KOPT-K1 (cell line): ENCODE data around the gene CTDP1.

Experiments used
- H3K27ac ChIP-seq: fragments of 200-600 bp; sonication (generic); 2 replicates; pipeline ENCODE4 v1.5.1; 2016; ENCODE audit warnings: antibody characterized with exemption, mild to moderate bottlenecking, low read depth, low read length; ENCODE audit not compliant: poor library complexity, severe bottlenecking
- H3K36me3 ChIP-seq: fragments of 200-600 bp; sonication (generic); 2 replicates; pipeline ENCODE4 v1.5.1; 2017; ENCODE audit warnings: antibody characterized with exemption, mild to moderate bottlenecking, low read length, moderate library complexity; ENCODE audit not compliant: insufficient read depth
- H3K9me3 ChIP-seq: fragments of 200-600 bp; sonication (generic); 2 replicates; pipeline ENCODE4 v1.5.1; 2017; ENCODE audit warnings: antibody characterized with exemption, low read length, mild to moderate bottlenecking; ENCODE audit not compliant: insufficient read depth, poor library complexity, severe bottlenecking

The CTDP1 gene

DNA sequence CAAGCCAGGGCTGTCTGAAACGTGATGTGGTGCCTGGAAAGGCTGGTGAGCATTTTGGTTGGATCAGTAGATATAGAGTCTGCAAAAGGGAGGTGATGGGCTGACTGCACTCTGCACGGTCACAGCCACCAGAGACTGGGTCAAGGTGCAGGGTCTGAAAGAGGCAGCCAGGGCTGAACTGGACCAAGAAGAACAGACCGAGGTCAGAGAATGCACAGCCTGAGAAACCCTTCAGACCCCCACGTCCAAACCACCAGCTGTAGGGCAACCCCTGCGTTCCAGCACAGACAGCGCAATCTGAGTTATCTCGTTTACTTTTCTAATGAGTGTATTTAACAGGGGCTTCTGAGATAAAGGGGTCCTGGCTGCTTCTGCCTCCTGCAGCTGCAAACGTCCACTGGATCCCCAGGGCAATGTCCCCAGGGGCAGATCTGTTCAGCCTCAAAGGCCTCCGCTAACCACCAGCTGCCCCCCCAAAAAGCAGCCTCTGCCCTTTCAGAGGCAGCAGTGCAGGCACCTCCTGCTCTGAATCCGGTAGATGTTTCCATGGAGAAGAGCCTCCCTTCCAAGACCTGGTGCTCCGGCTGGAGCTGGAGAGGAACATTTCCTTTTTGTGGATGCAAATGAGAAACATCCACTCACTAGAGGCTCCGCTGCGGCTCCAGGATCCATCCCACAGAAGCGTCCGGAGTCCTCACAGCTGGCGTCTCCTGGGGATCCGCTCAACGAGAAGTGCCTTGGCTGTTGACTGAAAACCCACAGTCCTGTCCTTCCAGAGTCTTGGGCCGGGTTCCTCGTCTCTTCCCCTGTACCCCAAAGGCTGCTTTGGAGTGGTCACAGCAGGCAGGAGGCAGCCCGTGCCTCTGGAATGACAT lies 117.2 kb downstream of the CTDP1 start:
- no peaks in the 10 kb centered on the region for H3K9me3 ChIP-seq
- H3K27ac ChIP-seq, result no peak overlapping the region
- H3K36me3 ChIP-seq, result no peaks in the 10 kb centered on the region

- Histone ChIP-seq H3K27ac (no peak within 1 kb of the TSS), H3K9me3 (no peaks in the 10 kb centered on the region), H3K36me3 (no peaks in the 10 kb centered on the region)
Observed at GRCh38 chr18:79797518-79798345, 118.1 kb downstream of the CTDP1 start, which contains the start of gene KCNG2. KCNG2 (plus strand) TSS chr18:79797938; CDS start chr18:79863668, 65,730 bp downstream.

GRCh38 chr18:79798346-79798998 lies 118.9 kb downstream of the CTDP1 start:
- Histone ChIP-seq H3K36me3 (no peaks in the 10 kb centered on the region), H3K27ac (no peak overlapping the region)

GRCh38 chr18:79798999-79799370 lies 119.4 kb downstream of the CTDP1 start:
- H3K27ac ChIP-seq, result no peak overlapping the region
- no peaks in the 10 kb centered on the region for H3K9me3 ChIP-seq

More at GRCh38 chr18:79798346-79798998, 118.9 kb downstream of the CTDP1 start:
- H3K9me3 ChIP-seq, result no peaks in the 10 kb centered on the region

GRCh38 chr18:79799619-79800370 lies 120.2 kb downstream of the CTDP1 start:
- no peaks in the 10 kb centered on the region for H3K36me3 ChIP-seq
- H3K9me3 ChIP-seq, result no peaks in the 10 kb centered on the region
- H3K27ac ChIP-seq, result no peak overlapping the region

More at GRCh38 chr18:79798999-79799370, 119.4 kb downstream of the CTDP1 start:
- H3K36me3 ChIP-seq, result no peaks in the 10 kb centered on the region

GRCh38 chr18:79800371-79801180 lies 121.0 kb downstream of the CTDP1 start:
- Histone ChIP-seq H3K27ac (no peak overlapping the region), H3K9me3 (no peaks in the 10 kb centered on the region), H3K36me3 (no peaks in the 10 kb centered on the region)

DNA sequence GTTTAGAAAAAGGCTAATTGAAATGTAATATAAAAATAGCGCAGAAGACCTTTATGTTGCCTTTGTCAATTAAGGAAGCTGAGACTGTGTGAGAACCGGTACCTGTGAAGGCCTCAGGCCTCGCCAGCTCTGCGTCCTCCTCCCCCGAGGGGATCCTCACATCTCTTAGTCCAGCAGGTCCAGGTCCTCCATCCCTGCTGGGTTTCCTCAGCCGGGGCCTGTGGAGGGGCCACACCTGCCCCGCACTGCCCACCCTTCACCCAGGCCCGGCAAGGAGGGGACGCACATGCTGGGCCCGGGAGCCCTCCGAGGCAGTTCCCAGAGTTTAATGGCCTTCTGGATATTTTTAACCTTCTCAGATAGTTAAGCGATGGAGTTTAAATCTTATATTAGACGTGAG lies 121.6 kb downstream of the CTDP1 start:
- Histone ChIP-seq H3K9me3 (no peaks in the 10 kb centered on the region), H3K27ac (no peak overlapping the region), H3K36me3 (no peaks in the 10 kb centered on the region)

DNA sequence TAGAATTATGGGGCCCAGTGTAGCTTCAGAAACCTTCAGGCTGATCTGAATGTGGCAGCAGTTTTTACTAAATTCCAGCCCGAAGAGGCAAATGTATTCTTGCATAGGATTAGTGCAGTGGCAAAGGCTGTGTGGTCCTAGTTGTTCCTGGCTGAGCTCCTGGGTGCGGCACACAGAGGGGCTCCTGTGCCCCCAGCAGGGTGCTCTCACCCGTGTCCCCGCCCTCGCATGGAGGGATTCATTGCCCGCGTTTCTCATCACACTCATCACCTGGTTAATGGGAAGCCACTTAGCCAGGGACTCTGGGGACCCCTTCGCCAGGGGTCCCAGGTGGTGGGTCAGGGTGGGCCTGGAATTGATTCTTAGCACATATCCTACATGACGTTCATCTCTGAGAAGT lies 122.0 kb downstream of the CTDP1 start:
- Histone ChIP-seq H3K36me3 (no peaks in the 10 kb centered on the region), H3K27ac (no peak overlapping the region), H3K9me3 (no peaks in the 10 kb centered on the region)

- no peaks in the 10 kb centered on the region for H3K36me3 ChIP-seq
- no peaks in the 10 kb centered on the region for H3K9me3 ChIP-seq
- H3K27ac ChIP-seq, result no peak overlapping the region
Observed at GRCh38 chr18:79802298-79802697, 122.7 kb downstream of the CTDP1 start.

DNA sequence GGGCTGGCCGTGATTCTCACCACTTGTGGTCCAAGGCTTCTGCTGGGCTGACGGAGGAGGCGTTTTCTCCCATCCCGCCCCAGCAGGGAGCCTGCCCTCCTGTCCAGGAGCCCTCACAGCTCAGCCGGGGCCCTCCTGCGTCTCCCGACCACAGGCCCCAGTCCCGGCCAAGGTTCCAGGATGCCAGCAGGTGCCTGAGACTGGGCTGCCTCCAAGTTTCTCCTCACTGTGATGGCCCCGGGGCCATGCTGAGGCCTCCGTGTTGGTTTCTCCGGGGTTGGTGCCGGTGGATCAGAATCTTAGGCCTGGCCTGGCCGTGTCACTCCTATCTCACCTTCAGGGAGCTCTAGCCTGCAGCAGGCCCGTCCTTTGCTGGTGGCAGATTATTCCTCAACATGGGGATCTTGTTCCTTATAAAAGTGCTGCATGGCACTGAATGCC lies 124.0 kb downstream of the CTDP1 start:
- H3K27ac ChIP-seq, result no peak overlapping the region
- no peaks in the 10 kb centered on the region for H3K36me3 ChIP-seq
- H3K9me3 ChIP-seq, result no peaks in the 10 kb centered on the region
